B cell (primary cell): ENCODE data around the gene LASP1. TPM values are rescaled to one million over a fixed set of nuclear protein-coding genes. Genes with fewer than 3 reads are reported as not detected.

ENCODE experiments used
- ATAC-seq: fragments of 200-7000 bp; cut with Tn5 transposase; one replicate; pipeline ENCODE4 v1.10.0; 2021; ENCODE audit warnings: low read depth, mild to moderate bottlenecking, moderate number of reproducible peaks, moderate library complexity
- CTCF ChIA-PET: fragments of 350-600 bp; sonication (Branson Sonifier 250); formaldehyde crosslinking; loops from one replicate; lab custom pipeline; 2021; ENCODE audit warnings: antibody characterized with exemption, inconsistent platforms; lab: Charles Lee
- POLR2A ChIA-PET: fragments of 350-600 bp; sonication (Branson Sonifier 250); formaldehyde crosslinking; loops from one replicate; lab custom pipeline; 2021; ENCODE audit warnings: antibody characterized with exemption; lab: Charles Lee
- DNase-seq: peaks from one replicate; pipeline ENCODE4 v3.0.0; 2013
- H2AFZ ChIP-seq: 2 replicates; pipeline ENCODE4 v1.6.1; 2012; ENCODE audit warnings: mild to moderate bottlenecking, low read depth, low read length; ENCODE audit not compliant: insufficient read depth, poor library complexity, severe bottlenecking
- H3K27ac ChIP-seq, 2 donors: 1 replicate in 1 of 2; 2 replicates in 1 of 2; pipeline ENCODE4 v1.5.1; 2012 to 2013; ENCODE audit warnings: low read length in 2 of 2, mild to moderate bottlenecking in 2 of 2, moderate library complexity in 1 of 2
- H3K27me3 ChIP-seq, 4 experiments: fragments of 200-600 bp in 1 of 4; sonication (generic) in 1 of 4; replicated peaks in 1 of 4; 1 replicate in 2 of 4; 2 replicates in 2 of 4; pipeline versions ENCODE4 v1.6.1 to v1.7.0; 2013 to 2016; ENCODE audit warnings: low read length in 3 of 4, mild to moderate bottlenecking in 2 of 4, mixed read lengths in 1 of 4, moderate library complexity in 1 of 4; ENCODE audit not compliant: insufficient read depth in 4 of 4, control insufficient read depth in 3 of 4; ENCODE audit errors: control extremely low read depth in 1 of 4
- H3K36me3 ChIP-seq, 2 experiments: replicated peaks in 1 of 2; 1 replicate in 1 of 2; 2 replicates in 1 of 2; pipeline versions ENCODE4 v1.6.1 to v1.7.1; 2013; ENCODE audit warnings: low read length in 1 of 2; ENCODE audit not compliant: insufficient read depth in 2 of 2, control insufficient read depth in 1 of 2; ENCODE audit errors: control extremely low read depth in 1 of 2, extremely low read depth in 1 of 2
- H3K4me1 ChIP-seq, 2 donors: fragments of 200-600 bp in 1 of 2; sonication (generic) in 1 of 2; 1 replicate in 1 of 2; 2 replicates in 1 of 2; pipeline versions ENCODE4 v1.5.1 to v1.6.1; 2013 to 2017; ENCODE audit warnings: low read length in 2 of 2; ENCODE audit not compliant: control insufficient read depth in 2 of 2, insufficient read depth in 2 of 2
- H3K4me2 ChIP-seq: replicated peaks from 2 replicates; pipeline ENCODE3; 2012; ENCODE audit warnings: mild to moderate bottlenecking, low read depth, low read length; ENCODE audit not compliant: poor library complexity, severe bottlenecking
- H3K4me3 ChIP-seq, 5 experiments: fragments of 200-600 bp in 1 of 5; sonication (generic) in 1 of 5; 1 replicate in 3 of 5; 2 replicates in 2 of 5; pipeline versions ENCODE4 v1.5.1 to v1.7.0; 2011 to 2016; ENCODE audit warnings: low read length in 4 of 5, mild to moderate bottlenecking in 4 of 5, low read depth in 2 of 5, control low read depth in 1 of 5, moderate library complexity in 1 of 5; ENCODE audit not compliant: insufficient read depth in 1 of 5; ENCODE audit errors: control extremely low read depth in 1 of 5, extremely low read depth in 1 of 5
- H3K79me2 ChIP-seq: fragments of 200-600 bp; sonication (generic); one replicate; pipeline ENCODE4 v1.6.0; 2016; ENCODE audit warnings: low read length; ENCODE audit not compliant: control insufficient read depth, insufficient read depth
- H3K9ac ChIP-seq: fragments of 200-600 bp; sonication (generic); 2 replicates; pipeline ENCODE4 v1.6.1; 2017; ENCODE audit warnings: mild to moderate bottlenecking, low read length, moderate library complexity
- H3K9me3 ChIP-seq, 3 donors: one replicate each; pipeline versions ENCODE4 v1.6.1 to v1.7.1; 2013; ENCODE audit warnings: low read length in 2 of 3; ENCODE audit not compliant: control insufficient read depth in 2 of 3, insufficient read depth in 1 of 3; ENCODE audit errors: control extremely low read depth in 1 of 3
- H4K20me1 ChIP-seq: 2 replicates; pipeline ENCODE4 v1.6.0; 2012; ENCODE audit warnings: mild to moderate bottlenecking, low read length; ENCODE audit not compliant: insufficient read depth, control insufficient read depth, poor library complexity, severe bottlenecking
- H3K27ac Mint-ChIP-seq: one replicate; pipeline ENCODE4 v1.8.0; 2021; ENCODE audit warnings: mixed read lengths
- H3K27me3 Mint-ChIP-seq: one replicate; pipeline ENCODE4 v1.8.0; 2021; ENCODE audit warnings: mixed read lengths
- H3K4me1 Mint-ChIP-seq: one replicate; pipeline ENCODE4 v1.8.0; 2021; ENCODE audit warnings: mixed read lengths
- H3K4me3 Mint-ChIP-seq: one replicate; pipeline ENCODE4 v1.8.0; 2021; ENCODE audit warnings: mixed read lengths
- H3K9me3 Mint-ChIP-seq: one replicate; pipeline ENCODE4 v1.8.0; 2022; ENCODE audit warnings: mixed read lengths; ENCODE audit not compliant: insufficient read depth
- CTCF ChIP-seq: fragments of 200-600 bp; IDR thresholded peaks from one replicate; pipeline ENCODE4 v1.8.0; 2022; ENCODE audit warnings: antibody characterized with exemption, mild to moderate bottlenecking
- EZH2 ChIP-seq: IDR thresholded peaks from 2 replicates; pipeline ENCODE4 v1.6.1; 2012; ENCODE audit warnings: borderline replicate concordance, low read depth, mild to moderate bottlenecking, moderate library complexity, low read length; ENCODE audit not compliant: insufficient read depth, poor library complexity, severe bottlenecking
- WGBS: methylation state at CpG from one replicate; pipeline ENCODE4 v1.1.5; 2013; ENCODE audit warnings: missing lambda C conversion rate; ENCODE audit not compliant: insufficient coverage; 5-methylcytosine and 5-hydroxymethylcytosine counted together
- intact Hi-C: fragments of 100-400 bp; cut with micrococcal nuclease; formaldehyde crosslinking; loops from one replicate; pipeline ENCODE4 v1.10.0; 2022
- polyA plus RNA-seq: library from polyadenylated mRNA; depleted of rRNA; stranded (reverse); fragments of >200 nt; gene quantifications from 2 replicates; pipeline ENCODE4 v1.2.3, GENCODE V29; 2012
- total RNA-seq, 2 donors: library from RNA; stranded (reverse); fragments of 120-200 nt in 1 of 2; gene quantifications; 1 replicate in 1 of 2; 2 replicates in 1 of 2; pipeline versions ENCODE4 v1.2.3 to v1.2.4, GENCODE V29; 2013 to 2022

The LASP1 gene
- total and polyA plus RNA-seq, 2 donors (not counting 1 experiment from before 2014, with no cell fraction given), result 51.6 to 125 TPM

GRCh38 chr17:38825762-38826247 is 44.1 kb upstream of the LASP1 start:
- DNase-seq, result no peak
- peak overlapping the region; percentile 100 for H3K27ac Mint-ChIP-seq
- Histone ChIP-seq H3K4me2 (peak overlapping the region; percentile 86), H3K27me3 (no peaks in the 10 kb centered on the region), H4K20me1 (peaks cover 17% of the 10 kb centered on the region), H3K4me1 (peaks cover 14 to 19% of the 10 kb centered on the region in 2 donors), H2AFZ (peak overlapping the region; percentile 92), H3K36me3 (peaks cover 0 to 9% of the 10 kb centered on the region in 2 experiments), H3K4me3 (peak overlapping the region; percentile 77 to 93 (median 81)), H3K9ac (peak overlapping the region; percentile 84), H3K9me3 (no peaks in the 10 kb centered on the region), H3K27ac (peak overlapping the region; percentile 88 to 97), H3K79me2 (peaks cover 43% of the 10 kb centered on the region)
- peaks cover 25% of the 10 kb centered on the region for H3K4me1 Mint-ChIP-seq
- WGBS, result 94% methylated on average over 11 of the region's 17 CpGs
- TF ChIP-seq CTCF (no peak), EZH2 (no peak)
- ChIA-PET POLR2A (interaction anchor here (0.7 to 1.7 kb wide), 6 partner anchors 28 to 141 kb away, joined by 3 to 12 read pairs (median 5); partner anchors contain the start of genes FBXO47, LASP1, PSMB3 and RPL23), CTCF (interaction anchor here (0.6 to 1.7 kb wide), 7 partner anchors 23 to 327 kb away, joined by 3 to 8 read pairs (median 4); partner anchors contain the start of gene RPL23)
- no peak for ATAC-seq
- intact Hi-C loops, result loop anchor here (1.0 kb wide), 6 partner anchors 26 to 141 kb away; partner anchors contain the start of genes FBXO47, PSMB3 and RPL23
- H3K9me3 Mint-ChIP-seq, result no peaks in the 10 kb centered on the region
- no peaks in the 10 kb centered on the region for H3K27me3 Mint-ChIP-seq
- peak overlapping the region; percentile 98 for H3K4me3 Mint-ChIP-seq

GRCh38 chr17:38844261-38844757 is 25.5 kb upstream of the LASP1 start:
- Histone ChIP-seq H4K20me1 (peaks cover 9% of the 10 kb centered on the region), H3K27me3 (no peaks in the 10 kb centered on the region), H3K4me2 (no peak overlapping the region), H3K4me1 (peaks cover 0 to 3% of the 10 kb centered on the region in 2 donors), H3K27ac (no peak overlapping the region), H3K79me2 (no peaks in the 10 kb centered on the region), H3K9ac (no peak overlapping the region), H3K4me3 (no peak overlapping the region), H3K9me3 (no peaks in the 10 kb centered on the region), H3K36me3 (peaks cover 7 to 23% of the 10 kb centered on the region in 2 experiments), H2AFZ (no peak overlapping the region)
- no peak for TF ChIP-seq CTCF
- no peak for TF ChIP-seq EZH2
- H3K27ac Mint-ChIP-seq, result no peak overlapping the region
- H3K4me1 Mint-ChIP-seq, result no peaks in the 10 kb centered on the region
- no peaks in the 10 kb centered on the region for H3K27me3 Mint-ChIP-seq
- ATAC-seq, result no peak
- H3K4me3 Mint-ChIP-seq, result no peak overlapping the region
- DNase-seq, result no peak
- intact Hi-C loops, result no loop called here
- WGBS, result 86% methylated on average over 13 of the region's 13 CpGs
- CTCF ChIA-PET, result interaction anchor here (0.7 kb wide), 1 partner anchor 157 kb away, joined by 3 read pairs; no protein-coding TSS in a partner anchor
- POLR2A ChIA-PET, result no interaction called here
- no peaks in the 10 kb centered on the region for H3K9me3 Mint-ChIP-seq
